GM23338 (cell line): Measurements from ENCODE around the gene OBP2A. TPM values are rescaled to one million over a fixed set of nuclear protein-coding genes. Genes with fewer than 3 reads are reported as not detected.

Experiments
- ATAC-seq: fragments of 200-7000 bp; cut with Tn5 transposase; 3 replicates; pipeline ENCODE4 v1.9.1; 2020
- DNase-seq: peaks from one replicate; pipeline ENCODE4 v3.0.0-alpha.2; 2015; ENCODE audit warnings: low spot score
- H2AFZ ChIP-seq: fragments of 200-600 bp; sonication (generic); 2 replicates; pipeline ENCODE4 v1.8.0; 2016; ENCODE audit warnings: antibody characterized with exemption, mild to moderate bottlenecking, moderate library complexity
- H3F3A ChIP-seq: fragments of 200-600 bp; sonication (generic); replicated peaks from 2 replicates; pipeline ENCODE4 v1.8.0; 2017; ENCODE audit warnings: antibody characterized with exemption, mixed run types, low read depth
- H3K27ac ChIP-seq: fragments of 200-600 bp; sonication (generic); 2 replicates; pipeline ENCODE4 v1.6.1; 2016; ENCODE audit warnings: low read depth
- H3K27me3 ChIP-seq: fragments of 200-600 bp; sonication (generic); 2 replicates; pipeline ENCODE4 v1.8.0; 2016; ENCODE audit warnings: mild to moderate bottlenecking, mixed run types, moderate library complexity; ENCODE audit not compliant: insufficient read depth
- H3K36me3 ChIP-seq: fragments of 200-600 bp; sonication (generic); 2 replicates; pipeline ENCODE4 v1.8.0; 2016; ENCODE audit warnings: mild to moderate bottlenecking; ENCODE audit not compliant: insufficient read depth
- H3K4me1 ChIP-seq: fragments of 200-600 bp; sonication (generic); 2 replicates; pipeline ENCODE4 v1.8.0; 2016; ENCODE audit warnings: mild to moderate bottlenecking, moderate library complexity; ENCODE audit not compliant: insufficient read depth
- H3K4me2 ChIP-seq: fragments of 200-600 bp; sonication (generic); 2 replicates; pipeline ENCODE4 v1.7.1; 2017; ENCODE audit warnings: mixed run types
- H3K4me3 ChIP-seq: fragments of 200-600 bp; sonication (generic); 2 replicates; pipeline ENCODE4 v1.6.1; 2016; ENCODE audit warnings: mixed run types
- H3K79me2 ChIP-seq: fragments of 200-600 bp; sonication (generic); replicated peaks from 2 replicates; pipeline ENCODE4 v1.8.0; 2017; ENCODE audit warnings: mild to moderate bottlenecking; ENCODE audit not compliant: insufficient read depth
- H3K9me2 ChIP-seq: fragments of 200-600 bp; sonication (generic); 2 replicates; pipeline ENCODE4 v1.8.0; 2017; ENCODE audit not compliant: insufficient read depth
- H4K20me1 ChIP-seq: fragments of 200-600 bp; sonication (generic); replicated peaks from 2 replicates; pipeline ENCODE4 v1.8.0; 2017; ENCODE audit warnings: mild to moderate bottlenecking; ENCODE audit not compliant: insufficient read depth
- H3K27ac Mint-ChIP-seq: 2 replicates; pipeline ENCODE4 v1.8.0; 2020; ENCODE audit warnings: inconsistent platforms, mild to moderate bottlenecking, moderate library complexity, mixed read lengths
- H3K27me3 Mint-ChIP-seq: 3 replicates; pipeline ENCODE4 v1.8.0; 2022; ENCODE audit warnings: low read depth, mild to moderate bottlenecking, moderate library complexity, mixed read lengths, inconsistent platforms; ENCODE audit not compliant: insufficient read depth, poor library complexity
- H3K36me3 Mint-ChIP-seq: 3 replicates; pipeline ENCODE4 v1.8.0; 2021; ENCODE audit warnings: low read depth, mild to moderate bottlenecking, inconsistent platforms, moderate library complexity, mixed read lengths
- H3K4me1 Mint-ChIP-seq: 3 replicates; pipeline ENCODE4 v1.8.0; 2020; ENCODE audit warnings: mild to moderate bottlenecking, inconsistent platforms, mixed read lengths
- H3K4me3 Mint-ChIP-seq: 3 replicates; pipeline ENCODE4 v1.8.0; 2021; ENCODE audit warnings: moderate library complexity, mild to moderate bottlenecking, inconsistent platforms, mixed read lengths
- H3K9me3 Mint-ChIP-seq: 3 replicates; pipeline ENCODE4 v1.8.0; 2020; ENCODE audit warnings: moderate library complexity, mild to moderate bottlenecking, inconsistent platforms, mixed read lengths
- ETS1 ChIP-seq: IDR thresholded peaks from 2 replicates; pipeline ENCODE4 v1.6.1; 2016; ENCODE audit warnings: antibody characterized with exemption
- EZH2 ChIP-seq: fragments of 200-600 bp; sonication (generic); IDR thresholded peaks from one replicate; pipeline ENCODE4 v1.8.0; 2017; ENCODE audit warnings: antibody characterized with exemption, mild to moderate bottlenecking, low read depth; ENCODE audit not compliant: unreplicated experiment
- EZH2phosphoT487 ChIP-seq: fragments of 200-600 bp; sonication (generic); IDR thresholded peaks from one replicate; pipeline ENCODE4 v1.8.1; 2018; ENCODE audit warnings: antibody characterized with exemption; ENCODE audit not compliant: unreplicated experiment
- JUNB ChIP-seq: IDR thresholded peaks from one replicate; pipeline ENCODE4 v1.6.1; 2016; ENCODE audit warnings: antibody characterized with exemption; ENCODE audit not compliant: unreplicated experiment
- REST ChIP-seq: IDR thresholded peaks from one replicate; pipeline ENCODE4 v1.6.1; 2018; ENCODE audit warnings: antibody characterized with exemption; ENCODE audit not compliant: unreplicated experiment
- STAT1 ChIP-seq: IDR thresholded peaks from one replicate; pipeline ENCODE4 v1.6.1; 2016; ENCODE audit warnings: antibody characterized with exemption; ENCODE audit not compliant: unreplicated experiment
- ZNF331 ChIP-seq: fragments of 250-450 bp; sonication (Bioruptor Pico); IDR thresholded peaks from 2 replicates; pipeline ENCODE4 v1.5.0; 2020; ENCODE audit warnings: low read depth, mild to moderate bottlenecking, moderate library complexity
- ZNF462 ChIP-seq: fragments of 250-450 bp; sonication (Bioruptor Pico); IDR thresholded peaks from 2 replicates; pipeline ENCODE4 v1.5.0; 2020; ENCODE audit warnings: mild to moderate bottlenecking, moderate library complexity
- polyA plus RNA-seq: library from polyadenylated mRNA; unstranded; fragments of >200 nt; fragmentation: Nextera tagmentation; extraction: Ambion mirVana; gene quantifications from 2 replicates; pipeline ENCODE4 v1.2.1, GENCODE V29; 2016
- total RNA-seq: library from RNA; depleted of rRNA; stranded (reverse); fragments of >200 nt; shearing (Covaris generic); gene quantifications from 2 replicates; pipeline ENCODE4 v1.2.3, GENCODE V29; 2014

OBP2A gene
- total and polyA plus RNA-seq, 2 experiments from 2014 or later: not detected

- Mint-ChIP-seq H3K27ac (no peak overlapping the region), H3K4me1 (no peaks in the 10 kb centered on the region), H3K4me3 (no peak overlapping the region), H3K36me3 (no peaks in the 10 kb centered on the region; the same call in 2 of the 3 replicates), H3K27me3 (peaks cover 7% of the 10 kb centered on the region), H3K9me3 (peaks cover 5% of the 10 kb centered on the region; the same call in 1 of the 3 replicates)
- Histone ChIP-seq H3K4me2 (no peak overlapping the region), H3K27ac (no peak overlapping the region), H3K36me3 (no peaks in the 10 kb centered on the region), H3K4me1 (no peaks in the 10 kb centered on the region; the same call in 1 of the 2 replicates), H3K27me3 (no peaks in the 10 kb centered on the region), H4K20me1 (no peaks in the 10 kb centered on the region), H3K9me2 (0 out of 2 replicates have a peak, but pooled peaks cover 2% of the 10 kb centered on the region), H3K79me2 (no peaks in the 10 kb centered on the region), H2AFZ (no peak overlapping the region), H3F3A (no peaks in the 10 kb centered on the region), H3K4me3 (no peak overlapping the region)
- DNase-seq (no peak), ATAC-seq (no peak)
- TF ChIP-seq EZH2 (no peak), STAT1 (no peak), ETS1 (no peak), REST (no peak), JUNB (no peak), ZNF331 (no peak), ZNF462 (CRISPR knock-in tag) (no peak), EZH2phosphoT487 (no peak)
Observed at GRCh38 chr9:135552021-135552697, 6.2 kb downstream of the OBP2A start.
